ENCODE measurements around the gene THSD7B.

The THSD7B gene

DNA sequence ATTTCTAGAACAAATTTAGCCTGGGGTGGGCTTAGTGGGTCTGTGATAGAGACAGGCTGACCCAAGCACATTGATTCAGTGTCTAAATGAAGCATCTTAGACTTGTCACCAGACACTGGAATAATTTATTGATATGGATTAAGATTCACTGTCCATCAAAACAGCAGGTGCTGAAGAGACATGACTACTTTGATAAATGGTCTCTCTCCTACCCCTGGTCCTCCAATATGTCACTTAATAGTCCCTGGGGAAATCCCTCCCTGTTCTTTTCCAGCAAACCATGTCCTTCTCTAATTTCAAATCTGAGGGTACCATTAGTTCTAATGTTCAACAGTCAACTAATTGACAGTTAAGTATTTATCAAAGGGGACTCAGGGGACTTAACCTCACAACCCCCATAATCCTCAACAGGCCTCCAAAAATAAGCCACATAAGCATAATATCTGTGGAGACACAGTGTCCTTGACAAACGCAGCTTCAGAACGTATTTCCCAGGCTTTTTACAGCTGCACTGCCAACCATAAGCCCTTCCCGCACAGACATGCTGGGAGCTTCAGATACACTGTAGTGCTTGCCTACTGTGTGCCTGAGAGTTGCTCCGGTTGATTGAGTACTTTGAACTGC, 391.0 kb downstream of the THSD7B start:
- DNase-seq: no peak

DNA sequence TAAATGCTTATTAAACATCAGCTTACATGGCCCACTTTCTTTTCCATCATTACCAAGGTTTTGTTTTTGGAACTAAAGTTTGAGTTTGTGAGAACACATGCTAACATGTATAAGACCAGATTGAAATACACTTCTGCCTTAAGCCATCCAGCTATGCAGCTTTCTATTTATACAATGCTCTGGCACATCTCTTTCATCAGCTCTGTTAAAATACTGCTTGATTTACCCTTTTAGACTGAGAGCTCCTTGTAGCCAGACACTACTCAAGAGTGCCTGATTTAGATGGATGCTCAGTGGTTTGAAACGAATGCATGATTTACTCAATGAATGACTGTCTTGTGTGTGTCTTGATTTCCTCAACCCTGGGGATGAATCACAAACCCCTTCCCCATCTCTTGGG, 392.5 kb downstream of the THSD7B start:
- DNase-seq: no peak

GRCh38 chr2:137161250-137161649, 395.9 kb downstream of the THSD7B start:
- no peak for DNase-seq

DNA sequence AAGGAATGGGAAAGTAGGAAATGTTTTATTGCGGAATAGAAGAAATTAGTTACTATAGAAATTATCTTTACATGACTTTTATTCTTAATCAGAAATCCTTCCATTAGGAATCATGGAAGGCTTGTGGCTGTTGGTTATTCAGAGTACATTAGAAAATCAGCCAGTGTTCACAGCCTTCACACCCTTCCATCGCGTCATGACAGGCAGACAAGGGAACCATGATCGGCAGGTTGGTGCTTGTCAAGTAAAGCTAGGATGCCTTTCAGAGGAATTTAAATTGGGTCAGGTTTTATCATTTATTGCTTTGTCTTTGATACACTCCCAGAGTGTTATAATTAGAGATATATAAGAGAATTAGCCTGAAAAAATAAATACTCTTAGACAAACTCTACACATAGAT, 400.6 kb downstream of the THSD7B start:
- DNase-seq: no peak

GRCh38 chr2:137167651-137168050, 402.3 kb downstream of the THSD7B start:
- DNase-seq: no peak

- DNase-seq: no peak
These were observed 403.2 kb downstream of the THSD7B start for GRCh38 chr2:137168552-137168951.

DNA sequence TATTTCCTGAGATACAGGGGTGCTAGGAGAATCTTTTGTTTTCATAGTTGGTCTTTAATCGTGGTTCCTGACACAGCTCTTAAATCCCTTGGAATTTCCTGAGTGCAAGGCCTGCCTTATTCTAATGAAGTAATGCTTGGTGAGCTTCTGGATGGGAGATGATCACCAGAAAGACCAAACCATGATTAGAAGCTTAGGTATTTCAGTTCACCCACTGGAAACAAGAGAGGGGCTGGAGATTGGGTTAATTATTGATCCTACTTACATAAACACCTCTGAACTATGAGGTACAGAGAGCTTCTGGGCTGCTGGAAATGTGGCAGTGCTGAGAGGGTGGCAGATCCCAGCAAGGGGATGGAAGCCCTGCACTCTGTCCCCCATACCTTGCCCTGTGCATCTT, 406.8 kb downstream of the THSD7B start:
- DNase-seq: no peak

DNA sequence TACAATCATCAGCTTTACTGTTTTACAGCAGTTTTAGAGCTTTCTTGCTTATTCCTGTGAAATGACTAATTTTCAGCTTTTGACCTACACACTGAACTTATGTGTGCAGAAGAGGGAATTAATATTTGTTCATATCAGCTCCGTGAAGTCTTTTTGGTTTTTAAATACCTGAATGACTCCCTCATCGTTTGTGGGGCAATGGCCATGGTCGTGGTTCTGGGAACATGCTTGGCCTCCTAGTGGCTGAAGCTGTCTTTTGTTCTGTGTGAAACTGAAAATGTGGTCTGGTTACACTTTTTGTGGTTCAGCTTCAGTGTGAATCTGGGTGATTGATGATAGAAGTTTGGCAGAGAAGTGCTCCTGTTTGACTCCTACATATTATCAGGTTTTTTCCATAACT, 408.1 kb downstream of the THSD7B start:
- no peak for DNase-seq

DNA sequence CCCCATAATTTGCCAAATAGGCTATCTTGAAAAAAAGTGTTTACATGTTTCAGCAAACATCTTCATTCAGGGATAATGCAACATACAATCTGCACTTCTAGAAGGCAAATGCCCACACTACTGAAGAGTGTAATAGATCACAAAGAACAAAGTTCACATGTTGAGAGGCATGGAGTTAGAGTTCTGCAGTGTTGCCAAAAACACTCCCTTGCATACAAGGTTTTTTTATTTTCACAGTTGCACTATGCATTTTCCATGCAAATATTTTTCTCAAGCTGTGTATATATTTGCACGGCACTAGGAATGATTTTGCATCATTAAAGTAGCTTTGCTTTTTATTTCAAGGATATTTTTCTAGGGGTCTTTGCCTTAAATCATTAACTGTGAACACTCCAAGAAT, 409.9 kb downstream of the THSD7B start:
- no peak for DNase-seq

- DNase-seq: no peak
These were observed 413.6 kb downstream of the THSD7B start for GRCh38 chr2:137178951-137179377.

- no peak for DNase-seq
These were observed 414.2 kb downstream of the THSD7B start for GRCh38 chr2:137179542-137179941.

- no peak for DNase-seq
These were observed 414.7 kb downstream of the THSD7B start for GRCh38 chr2:137180012-137180411.

GRCh38 chr2:137181370-137181769, 416.0 kb downstream of the THSD7B start:
- peak; percentile 38 for DNase-seq

DNA sequence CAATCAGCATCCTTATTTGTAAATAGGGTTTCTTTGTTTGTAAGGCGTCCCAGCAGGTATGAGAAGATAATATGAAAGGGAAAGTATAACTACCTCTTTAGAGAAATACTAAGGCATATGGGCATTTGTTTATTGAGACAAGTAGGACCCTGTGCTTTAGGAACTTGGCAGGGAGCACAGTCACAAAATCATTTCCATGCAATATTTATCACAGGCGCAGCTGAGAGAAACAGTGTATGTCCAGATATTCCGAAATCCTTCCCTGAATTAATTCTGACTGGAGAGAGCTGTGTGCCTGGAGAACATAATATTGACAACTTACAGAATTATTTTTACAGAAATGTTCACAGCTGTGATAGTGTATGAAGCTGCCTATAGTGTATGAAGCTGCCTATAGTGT, 416.7 kb downstream of the THSD7B start:
- peak; percentile 80 for DNase-seq

GRCh38 chr2:137183206-137183898, 418.0 kb downstream of the THSD7B start:
- DNase-seq: no peak

DNA sequence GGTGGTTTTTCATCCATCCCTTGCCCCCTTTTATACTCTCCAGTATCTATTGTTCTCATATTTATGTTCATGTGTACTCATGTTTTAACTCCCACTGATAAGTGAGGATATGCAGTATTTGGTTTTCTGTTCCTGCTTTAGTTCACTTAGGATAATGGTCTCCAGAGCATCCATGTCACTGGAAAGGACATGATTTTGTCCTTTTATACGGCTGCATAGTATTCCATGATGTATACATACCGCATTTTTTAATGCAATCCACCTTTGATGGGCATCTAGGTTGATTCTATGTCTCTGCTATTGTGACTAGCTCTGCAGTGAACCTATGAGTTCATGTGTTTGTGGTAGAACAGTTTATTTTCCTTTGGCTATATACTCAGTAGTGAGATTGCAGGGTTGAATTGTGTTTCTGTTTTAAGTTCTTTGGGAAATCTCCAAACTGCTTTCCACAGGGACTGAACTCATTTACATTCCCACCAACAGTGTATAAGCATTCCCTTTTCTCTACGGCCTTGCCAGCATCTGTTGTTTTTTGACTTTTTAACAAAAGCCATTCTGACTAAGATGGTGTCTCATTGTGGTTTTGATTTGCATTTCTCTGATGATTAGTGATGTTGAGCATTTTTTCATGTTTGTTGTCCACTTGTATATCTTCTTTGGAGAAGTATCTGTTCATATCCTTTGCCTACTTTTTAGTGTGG, 420.2 kb downstream of the THSD7B start:
- DNase-seq: no peak

DNA sequence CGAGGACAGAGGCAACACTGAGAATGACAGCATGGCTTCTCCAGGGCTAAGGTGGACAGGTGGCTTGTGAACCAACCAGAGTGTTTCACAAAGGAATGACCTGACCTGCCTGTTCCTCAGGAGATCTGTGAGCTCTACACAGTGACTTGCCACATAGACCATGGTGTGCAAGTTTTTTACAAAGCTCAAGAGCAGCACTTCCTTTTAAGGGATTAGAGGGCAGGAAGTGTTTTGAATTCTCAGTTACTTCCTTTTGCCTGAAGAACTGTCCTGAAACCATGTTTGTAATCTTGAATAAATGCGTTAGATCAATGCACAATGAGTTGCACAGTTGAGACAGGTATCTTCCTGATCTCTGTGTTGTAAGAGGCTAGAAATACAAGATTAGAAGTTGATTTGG, 421.9 kb downstream of the THSD7B start:
- DNase-seq: no peak

GRCh38 chr2:137190411-137191195, 425.3 kb downstream of the THSD7B start:
- DNase-seq: no peak

GRCh38 chr2:137192366-137193310, 427.3 kb downstream of the THSD7B start:
- no peak for DNase-seq

DNA sequence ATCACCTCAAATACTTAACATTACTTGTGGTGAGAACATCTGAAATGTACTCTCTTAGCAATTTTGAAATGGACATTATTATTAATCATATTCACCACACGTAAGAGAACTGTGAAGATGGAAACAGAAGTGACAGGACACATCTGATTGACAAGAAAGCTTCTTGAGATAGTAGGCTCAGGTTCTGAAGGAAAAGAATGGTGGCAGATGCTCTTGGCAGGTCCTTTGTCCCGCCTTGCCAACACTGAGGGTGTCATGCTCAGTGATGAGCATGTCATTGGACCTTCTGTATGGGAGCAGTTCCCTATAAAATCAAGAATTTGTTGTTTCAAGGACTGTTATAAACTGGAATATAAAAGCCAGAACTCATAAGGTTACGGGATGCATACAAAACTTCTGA, 428.1 kb downstream of the THSD7B start:
- DNase-seq: no peak

DNA sequence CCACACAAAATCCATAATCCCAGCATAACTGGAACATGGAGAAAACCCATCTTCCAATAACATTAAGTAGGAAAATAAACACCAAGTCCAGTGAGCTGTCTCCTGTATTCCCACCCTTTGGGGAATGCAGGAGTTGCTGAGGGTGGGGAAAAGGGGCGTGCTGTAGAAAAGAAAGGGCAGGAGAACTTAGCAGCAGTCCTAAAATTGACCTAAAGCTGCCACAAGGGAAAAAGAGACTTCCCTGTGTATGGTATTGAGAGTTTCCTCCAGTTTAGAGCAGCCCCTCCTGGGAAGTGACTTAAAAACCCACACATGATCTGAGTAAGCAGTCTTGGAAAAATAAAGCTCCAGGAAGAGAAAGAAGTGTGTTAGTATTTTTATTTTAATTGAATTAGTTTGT, 428.8 kb downstream of the THSD7B start:
- no peak for DNase-seq

DNA sequence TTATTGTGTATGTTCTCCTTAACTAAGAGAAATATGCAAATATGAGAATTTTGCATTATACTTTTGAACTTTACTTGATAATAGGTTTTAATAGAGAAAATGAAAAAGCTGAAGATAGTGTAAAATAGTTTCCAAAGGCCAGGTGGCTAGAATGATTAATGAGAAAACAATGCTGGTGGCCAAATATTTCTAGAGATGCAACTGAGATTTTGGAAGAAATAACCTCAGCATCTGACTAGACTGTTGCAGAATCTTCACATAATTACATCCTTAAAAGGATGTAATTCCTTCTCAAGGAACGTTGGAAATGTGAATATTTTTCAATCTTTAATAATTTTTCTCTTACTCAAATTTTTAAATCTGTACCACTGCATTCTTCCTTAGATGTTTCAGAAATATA, 434.4 kb downstream of the THSD7B start:
- no peak for DNase-seq

All from NCI-H1694 (cell line).